HG02885 (cell line): ENCODE results near the gene MTMR12.

Experiments
- ATAC-seq: cut with Tn5 transposase; IDR thresholded peaks from one replicate; pipeline ENCODE4 v1.9.1; 2021; ENCODE audit warnings: mild to moderate bottlenecking; ENCODE audit not compliant: unreplicated experiment, poor library complexity

Gene MTMR12

DNA sequence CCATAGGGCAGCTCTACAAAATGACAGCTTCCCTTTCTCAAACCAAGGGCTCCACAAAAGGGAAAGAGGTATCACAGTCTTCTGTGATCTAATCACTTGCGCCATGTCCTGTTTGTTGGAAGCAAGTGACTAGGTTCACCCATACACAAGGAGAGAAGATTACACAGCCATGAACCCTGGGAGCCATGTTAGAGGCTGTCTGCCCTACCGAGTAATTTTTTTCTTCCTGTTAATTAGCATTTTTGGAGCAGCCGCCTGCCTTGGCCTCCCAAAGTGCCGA lies 105.4 kb downstream of the MTMR12 start:
- no peak for ATAC-seq

DNA sequence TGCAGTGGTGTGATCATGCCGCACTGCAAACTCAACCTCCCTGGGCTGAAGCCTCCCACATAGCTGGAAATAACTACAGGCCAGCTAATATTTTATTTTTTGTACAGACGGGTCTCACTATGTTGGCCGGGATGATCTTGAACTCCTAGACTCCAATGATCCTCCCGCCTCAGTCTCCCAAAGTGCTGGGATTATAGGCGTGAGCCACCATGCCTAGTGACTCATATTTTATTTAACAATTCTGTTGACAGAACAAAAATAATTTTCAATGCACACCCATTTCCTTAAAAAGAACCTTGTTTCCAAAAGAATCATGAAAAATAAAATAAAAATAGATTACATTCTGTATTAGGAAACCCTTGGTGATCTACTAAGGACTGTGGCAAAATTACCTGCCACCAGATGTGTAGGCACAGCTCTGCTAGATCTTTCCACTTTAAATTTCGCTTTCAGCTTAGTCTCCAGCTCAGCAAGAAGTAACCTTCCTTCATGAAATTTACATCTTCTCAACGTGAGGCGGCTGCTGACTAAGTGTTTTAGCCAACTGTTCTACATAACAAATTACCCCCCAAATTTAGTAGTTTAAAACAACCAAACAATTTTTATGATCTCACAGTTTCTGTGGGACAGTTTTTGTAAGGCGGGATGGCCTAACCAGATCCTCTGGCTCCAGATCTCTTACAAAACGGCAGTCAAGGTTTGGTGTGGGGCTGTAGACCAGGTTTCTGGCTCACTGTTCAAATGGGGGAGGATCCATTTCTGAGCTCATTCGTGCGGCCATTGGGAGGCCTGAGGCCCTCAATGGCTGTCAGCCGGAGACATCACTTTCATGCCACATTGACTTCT lies 106.0 kb downstream of the MTMR12 start:
- peak; percentile 44 for ATAC-seq

GRCh38 chr5:32206053-32206452 lies 106.7 kb downstream of the MTMR12 start:
- no peak for ATAC-seq

- ATAC-seq: no peak
These were observed 110.3 kb downstream of the MTMR12 start for GRCh38 chr5:32202394-32202793.

GRCh38 chr5:32201122-32201753 lies 111.5 kb downstream of the MTMR12 start:
- ATAC-seq: no peak

DNA sequence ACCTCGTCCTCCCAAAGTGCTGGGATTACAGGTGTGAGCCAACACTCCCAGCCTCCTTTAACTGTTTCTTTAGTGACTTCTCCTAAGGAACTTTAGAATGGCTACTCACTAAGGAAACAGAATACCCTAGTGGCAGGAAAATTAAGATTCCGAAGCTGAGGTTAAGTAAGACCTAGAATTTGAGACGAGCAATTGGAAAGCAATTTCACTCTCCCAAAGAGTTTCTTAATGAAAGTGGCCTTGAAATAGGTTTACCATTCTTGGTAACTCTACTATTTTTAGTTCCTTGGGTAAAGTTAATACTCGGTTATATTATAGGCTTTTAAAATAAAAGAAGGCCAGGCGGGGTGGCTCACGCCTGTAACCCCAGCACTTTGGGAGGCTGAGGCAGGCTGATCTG lies 115.7 kb downstream of the MTMR12 start:
- no peak for ATAC-seq

- no peak for ATAC-seq
These were observed 117.5 kb downstream of the MTMR12 start for GRCh38 chr5:32195265-32195664.

DNA sequence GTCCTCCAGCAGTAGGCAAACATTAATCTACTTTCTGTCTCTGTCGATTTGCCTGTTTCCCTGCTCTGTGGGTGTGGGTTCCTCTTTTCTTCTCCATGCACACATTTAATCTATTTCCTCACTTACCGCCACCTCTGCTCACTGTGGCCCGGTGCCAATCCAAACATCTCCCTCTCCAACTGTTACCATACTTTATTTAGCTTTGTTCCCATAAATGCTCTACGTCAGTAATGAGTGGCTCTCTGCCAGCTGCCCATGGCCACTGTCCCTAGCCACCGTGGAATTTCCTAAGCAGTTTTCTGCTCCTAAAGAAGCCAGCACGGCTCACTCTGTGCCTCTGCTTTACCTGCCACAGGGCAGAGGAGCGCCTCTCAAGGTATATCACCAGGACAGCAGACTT lies 119.1 kb downstream of the MTMR12 start:
- peak; percentile 46 for ATAC-seq

- ATAC-seq: no peak
These were observed 122.6 kb downstream of the MTMR12 start for GRCh38 chr5:32190095-32190494.

DNA sequence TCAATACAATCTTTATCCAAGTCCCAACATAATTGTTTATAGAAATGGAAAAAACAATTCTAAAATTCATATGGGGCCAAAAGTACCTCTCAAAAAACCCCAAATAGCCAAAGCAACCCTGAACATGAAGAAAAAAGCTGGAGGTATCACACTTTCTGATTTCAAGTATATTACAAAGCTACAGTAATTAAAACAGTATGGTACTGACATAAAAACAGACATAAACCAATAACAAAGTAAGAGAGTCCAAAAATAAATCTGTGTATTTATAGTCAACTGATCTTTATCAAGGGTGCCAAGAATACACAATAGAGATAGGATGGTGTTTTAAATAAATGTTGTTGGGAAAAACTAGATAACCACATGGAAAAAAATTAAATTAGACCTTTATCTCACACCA lies 125.1 kb downstream of the MTMR12 start:
- no peak for ATAC-seq

- peak; percentile 79 for ATAC-seq
These were observed 130.2 kb downstream of the MTMR12 start for GRCh38 chr5:32182463-32183063.
